NCI-H146 treated with DMSO at 0.1 percent for 48 hours (cell line): ENCODE results near the gene QRSL1.
"Not testable (repeated sequence)": the region's sequence is repeated elsewhere in the genome, so short reads cannot be mapped to it uniquely, and the experiment has no call there.

Experiments
- DNase-seq: peaks from one replicate; lab custom pipeline; 2025; ENCODE audit not compliant: unreplicated experiment; lab: John Stamatoyannopoulos, UW

The QRSL1 gene

GRCh38 chr6:106674541-106675229, 45.3 kb downstream of the QRSL1 start:
- no peak for DNase-seq

DNA sequence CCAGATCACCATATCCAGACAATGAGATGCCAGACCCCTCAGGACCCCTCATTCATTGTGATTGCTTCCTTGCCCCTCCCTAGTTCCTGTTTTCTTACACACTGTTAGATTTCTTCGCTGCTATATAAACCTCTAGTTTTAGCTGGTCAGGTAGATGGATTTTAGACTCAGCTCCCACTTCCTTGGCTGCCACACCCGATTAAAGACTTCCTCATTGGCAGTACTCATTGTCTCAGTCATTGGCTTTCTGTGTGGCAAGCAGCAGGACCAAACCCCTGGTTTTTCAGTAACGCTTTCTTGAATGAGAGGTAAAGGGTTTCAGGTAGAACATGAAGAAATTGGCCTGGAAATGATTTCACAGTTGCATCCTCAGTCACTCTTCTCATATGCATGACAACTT, 47.9 kb downstream of the QRSL1 start:
- DNase-seq, result no peak

DNA sequence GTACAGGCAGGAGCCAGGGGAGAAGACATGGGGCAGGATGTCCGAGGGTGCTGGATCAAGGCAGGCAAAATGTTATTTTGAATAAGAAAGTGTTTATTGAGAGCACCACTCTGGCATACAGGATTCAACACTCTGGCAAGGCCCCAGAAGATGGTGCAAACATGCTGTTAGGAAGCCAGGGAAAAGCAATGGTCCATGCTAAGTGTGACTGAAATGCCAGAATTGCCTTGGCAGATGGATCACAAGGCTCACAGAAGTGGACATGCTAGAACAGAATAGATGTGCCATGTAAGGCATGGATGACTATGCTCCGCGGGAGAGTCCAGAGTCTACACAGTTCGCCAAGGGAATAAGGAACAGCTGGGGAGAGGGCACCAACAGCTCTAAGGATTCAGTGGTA, 54.6 kb downstream of the QRSL1 start:
- no peak for DNase-seq

GRCh38 chr6:106685833-106686232, 56.5 kb downstream of the QRSL1 start:
- DNase-seq, result no peak

DNA sequence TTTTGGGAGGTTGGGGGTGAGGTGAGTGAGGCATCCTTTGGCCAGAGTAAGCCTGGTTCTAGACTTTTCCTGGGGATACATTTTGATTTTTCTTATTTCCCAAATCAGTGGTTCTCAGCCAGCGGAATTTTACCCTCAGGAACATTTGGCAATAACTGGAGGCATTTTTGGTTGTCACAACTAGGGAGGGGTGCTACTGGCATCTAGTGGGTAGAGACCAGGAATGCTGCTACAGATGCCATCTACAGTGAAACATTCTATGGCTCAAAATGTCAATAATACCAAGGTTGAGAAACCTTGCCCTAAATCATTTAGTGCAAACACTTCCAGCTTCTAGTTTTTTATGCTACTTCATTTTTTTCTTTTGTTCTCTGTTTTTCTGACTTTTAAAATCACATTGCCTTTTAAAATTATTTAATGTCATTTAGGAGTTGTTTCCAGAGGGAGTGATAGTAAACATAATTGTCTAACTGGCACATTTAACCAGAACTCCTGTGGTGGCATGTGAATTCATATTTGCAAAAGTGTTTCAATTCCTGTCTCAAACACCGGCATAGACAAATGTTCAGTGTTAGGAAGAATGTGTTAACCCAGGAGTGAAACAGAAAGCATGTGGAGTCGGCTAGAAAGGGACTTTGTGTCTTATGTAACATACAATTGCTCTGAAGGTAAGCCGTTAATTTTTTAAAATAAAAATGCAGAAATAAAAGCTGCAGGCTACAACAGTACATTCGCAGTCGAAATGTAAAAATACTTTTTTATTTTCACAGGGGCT, 59.0 kb downstream of the QRSL1 start:
- DNase-seq, result no peak

DNA sequence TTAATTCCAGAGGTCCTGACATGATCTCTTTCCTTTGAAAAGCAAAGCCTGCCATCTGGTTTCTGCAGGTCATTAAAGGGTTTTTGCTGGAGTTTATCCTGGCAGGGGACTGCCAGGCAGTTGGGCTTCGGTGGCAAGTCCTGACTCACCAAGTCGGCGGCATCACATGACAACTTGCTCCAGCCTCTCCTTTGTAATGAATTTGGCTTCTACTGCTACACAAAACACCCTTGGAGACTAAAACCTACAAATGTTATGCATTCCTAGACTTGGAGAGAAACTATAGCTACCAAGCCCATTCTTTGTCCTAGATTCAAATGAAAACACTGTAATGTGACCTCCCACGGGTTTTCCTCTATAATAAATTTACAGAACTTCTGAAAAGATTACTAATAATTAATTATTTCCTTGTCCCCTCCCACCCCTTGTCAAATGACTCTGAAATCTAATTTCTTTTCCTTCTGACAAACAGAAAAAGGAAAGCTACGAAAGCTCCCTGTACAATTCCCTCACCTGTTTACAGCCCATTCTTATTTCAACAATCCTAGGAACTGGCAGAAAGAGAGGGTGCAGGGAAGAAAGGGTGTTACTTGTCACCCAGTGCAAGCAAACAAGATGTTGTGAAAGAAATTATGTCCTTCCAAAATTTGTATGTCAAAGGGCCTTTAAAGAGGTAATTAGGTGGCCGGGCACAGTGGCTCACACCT, 62.9 kb downstream of the QRSL1 start:
- DNase-seq, result no peak

DNA sequence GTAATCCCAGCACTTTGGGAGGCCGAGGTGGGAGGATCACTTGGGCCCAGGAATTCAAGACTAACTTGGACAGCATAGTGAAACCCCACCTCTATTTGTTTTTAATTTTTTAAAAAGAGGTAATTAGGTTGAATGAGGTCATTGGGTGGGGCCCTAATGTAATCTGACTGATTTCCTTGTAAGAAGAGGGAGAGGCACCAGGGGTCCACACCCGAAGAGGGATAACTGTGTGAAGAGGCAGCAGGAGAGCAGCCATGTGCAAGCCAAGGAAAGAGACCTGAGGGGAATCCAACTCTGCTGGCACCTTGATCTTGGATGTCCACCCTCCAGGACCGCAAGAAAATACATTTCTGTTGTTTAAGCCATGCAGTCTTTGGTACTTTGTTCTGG, 63.4 kb downstream of the QRSL1 start:
- DNase-seq, result no peak

DNA sequence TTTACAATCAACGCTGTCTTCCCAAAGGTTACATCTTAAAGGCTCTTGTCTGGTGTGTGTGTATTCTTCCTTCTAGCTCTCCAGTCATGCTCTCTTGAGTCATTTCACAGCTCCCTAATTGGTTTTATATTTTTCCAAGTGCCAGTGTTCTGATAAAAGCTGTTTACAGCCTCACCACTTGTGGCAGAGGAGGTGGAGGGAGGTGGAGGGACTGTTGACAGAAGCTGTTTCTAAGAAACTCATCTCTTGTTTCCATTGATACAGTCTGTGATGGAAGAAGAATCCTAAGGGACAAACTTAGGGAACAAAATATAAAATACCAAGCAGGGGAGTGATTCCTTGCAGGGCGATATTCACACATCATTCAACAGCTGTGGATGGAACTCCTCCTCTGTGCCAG, 64.0 kb downstream of the QRSL1 start:
- DNase-seq, result no peak

- no peak for DNase-seq
Measured at GRCh38 chr6:106694343-106694742, 65.0 kb downstream of the QRSL1 start.

DNA sequence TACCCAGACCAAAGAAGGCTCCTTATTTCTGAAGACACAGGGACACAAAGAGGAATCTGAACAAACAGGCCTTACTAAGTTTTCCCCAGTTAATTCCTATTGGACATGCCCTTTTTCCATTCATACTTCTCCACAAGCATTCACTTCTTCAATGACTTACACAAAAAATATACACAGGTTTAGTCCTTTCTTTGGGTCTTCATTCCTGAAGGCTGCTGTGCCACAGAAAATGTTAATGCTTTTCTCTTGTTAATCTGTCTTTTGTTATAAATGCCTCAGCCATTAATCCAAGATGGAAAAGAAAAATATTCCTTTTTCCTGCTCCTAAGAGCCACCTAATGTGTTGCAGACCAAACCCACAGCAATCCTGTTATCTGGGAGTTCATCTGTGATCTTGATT, 71.2 kb downstream of the QRSL1 start:
- DNase-seq, result no peak

DNA sequence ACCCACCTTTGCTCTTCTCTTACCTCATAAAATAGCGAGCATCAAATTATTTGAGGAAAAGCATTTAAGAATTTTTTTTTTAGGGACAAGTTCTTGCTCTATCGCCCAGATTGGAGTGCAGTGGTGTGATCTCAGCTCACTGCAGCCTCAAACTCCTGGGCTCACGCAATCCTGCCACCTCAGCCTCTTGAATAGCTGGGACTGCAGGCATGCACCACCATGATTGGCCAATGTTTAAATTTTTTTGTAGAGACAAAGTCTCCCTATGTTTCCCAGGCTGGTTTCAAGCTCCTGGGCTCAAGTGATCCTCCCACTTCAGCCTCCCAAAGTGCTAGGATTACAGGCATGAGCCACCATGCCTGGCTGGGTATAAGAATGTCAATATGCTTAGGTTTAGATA, 71.8 kb downstream of the QRSL1 start:
- DNase-seq, result not testable (repeated sequence)

DNA sequence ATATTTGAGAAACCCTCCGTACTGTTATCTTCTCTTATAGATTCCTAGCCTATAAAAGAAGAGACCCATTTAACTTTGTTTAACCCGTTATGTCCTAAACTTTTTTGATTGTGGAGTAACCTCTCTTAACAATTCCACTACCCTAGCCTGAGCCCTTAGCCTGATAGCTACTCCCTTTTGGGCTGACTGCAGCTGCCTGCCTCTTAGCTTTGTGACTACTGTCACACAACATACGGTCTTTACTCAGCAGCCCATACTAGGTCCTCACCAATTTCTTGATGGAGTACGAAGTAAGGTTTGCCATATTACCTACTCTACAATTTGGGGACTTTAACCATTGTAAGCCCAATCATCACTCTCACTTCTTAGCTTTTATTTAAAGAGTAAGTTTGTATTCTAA, 72.7 kb downstream of the QRSL1 start:
- no peak for DNase-seq

GRCh38 chr6:106702451-106703110, 73.2 kb downstream of the QRSL1 start:
- DNase-seq, result peak; percentile 98

DNA sequence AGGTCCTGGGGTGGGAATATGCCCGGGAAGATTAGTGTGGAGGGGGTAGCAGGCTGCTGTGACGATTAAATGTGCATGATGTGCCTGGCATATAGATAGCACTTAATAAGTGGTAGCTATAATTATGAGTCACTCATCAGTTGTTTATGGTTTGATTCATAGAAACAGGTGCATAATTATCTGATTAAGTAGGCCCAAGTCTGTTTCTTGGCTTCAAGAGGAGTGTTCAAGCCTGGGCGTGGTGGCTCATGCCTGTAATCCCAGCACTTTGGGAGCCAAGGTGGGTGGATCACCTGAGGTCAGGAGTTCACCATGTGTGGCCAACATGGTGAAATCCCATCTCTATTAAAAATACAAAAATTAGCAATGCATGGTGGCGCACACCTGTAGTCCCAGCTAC, 74.9 kb downstream of the QRSL1 start:
- DNase-seq, result no peak

- no peak for DNase-seq
Measured at GRCh38 chr6:106705156-106705555, 75.8 kb downstream of the QRSL1 start.

- no peak for DNase-seq
Measured at GRCh38 chr6:106710580-106710979, 81.2 kb downstream of the QRSL1 start.

GRCh38 chr6:106714281-106714680, 84.9 kb downstream of the QRSL1 start:
- no peak for DNase-seq

DNA sequence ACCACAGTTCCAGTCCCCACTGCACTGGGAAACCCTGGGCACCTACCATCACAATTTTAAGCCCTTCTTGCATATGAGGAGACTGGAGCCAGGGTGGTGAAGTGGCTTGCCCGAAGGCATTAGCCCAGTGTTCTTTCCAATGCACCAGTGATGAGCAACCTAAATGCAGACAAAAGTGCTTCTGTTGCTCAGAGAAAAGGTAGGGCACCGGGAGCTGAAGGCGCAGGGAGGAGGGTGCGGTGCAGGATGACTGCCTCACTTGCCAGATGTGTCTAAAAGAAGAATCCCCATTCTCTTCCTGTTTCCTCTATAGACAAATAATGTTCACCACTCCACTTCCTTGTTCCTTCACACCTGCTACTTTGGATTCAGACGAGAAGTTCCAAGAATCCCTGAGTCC, 86.5 kb downstream of the QRSL1 start:
- DNase-seq, result peak; percentile 79

DNA sequence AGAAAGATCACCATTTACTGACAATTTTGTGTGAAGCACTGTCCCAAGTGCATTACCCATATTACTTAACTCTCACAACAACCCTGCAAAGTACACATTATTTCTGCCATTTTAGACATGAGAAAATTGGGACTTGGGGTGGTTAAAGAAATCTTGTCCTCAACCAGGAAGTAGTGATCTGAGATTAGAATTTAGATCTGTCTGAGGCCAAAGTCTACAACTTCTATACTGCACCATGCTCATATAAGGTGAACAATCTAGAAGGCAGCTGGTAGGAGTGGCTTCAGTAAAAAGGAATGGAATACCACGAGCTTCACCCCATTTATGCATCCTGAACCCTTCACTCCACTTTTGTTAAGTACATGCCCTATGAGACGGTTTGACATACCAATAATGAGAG, 87.6 kb downstream of the QRSL1 start:
- no peak for DNase-seq
